Activated naive CD4-positive, alpha-beta T cell treated with anti-CD3 and anti-CD28 coated beads, Interleukin-2, amount 10 ng/mL, durations not matched to agents 5 hours and 36 hours (primary cell): ENCODE results near the gene SPHKAP. TPM values are rescaled to one million over a fixed set of nuclear protein-coding genes. Genes with fewer than 3 reads are reported as not detected.

Experiments used
- total RNA-seq, 2 experiments: library from RNA; stranded (reverse); gene quantifications; one replicate each; pipeline ENCODE4 v1.2.3, GENCODE V29; 2021

SPHKAP gene
- not detected for total RNA-seq

GRCh38 chr2:228181098-228182019, at the start of gene SPHKAP:
Gene SPHKAP (minus strand): TSS chr2:228181687. CDS start chr2:228181598, 89 bp downstream.

